ENCODE data around the gene NABP1.
A peak's percentile ranks its signal among the peaks of the same experiment; 100 is the strongest.

The NABP1 gene

GRCh38 chr2:191670076-191670475 is 7.9 kb upstream of the NABP1 start:
- H3K4me3 ChIP-seq (ENCODE audit: low read depth in 1 of 2, low read length in 1 of 2): no peak overlapping the region
- no peaks in the 10 kb centered on the region for H3K9me3 ChIP-seq
- peaks cover 9 to 22% of the 10 kb centered on the region in 2 experiments for H3K4me1 ChIP-seq (ENCODE audit: control insufficient read depth in 1 of 2, insufficient read depth in 1 of 2, low read depth in 1 of 2, low read length in 1 of 2)
- H3K27me3 ChIP-seq: no peaks in the 10 kb centered on the region
- no peak for TF ChIP-seq CTCF (IDR thresholded peaks at IDR 0.05)
- no peak overlapping the region for H3K27ac ChIP-seq
- H3K36me3 ChIP-seq: no peaks in the 10 kb centered on the region

- H3K27me3 ChIP-seq: no peaks in the 10 kb centered on the region
- peaks cover 16 to 28% of the 10 kb centered on the region in 2 experiments for H3K4me1 ChIP-seq (ENCODE audit: control insufficient read depth in 1 of 2, insufficient read depth in 1 of 2, low read depth in 1 of 2, low read length in 1 of 2)
- H3K4me3 ChIP-seq (ENCODE audit: low read depth in 1 of 2, low read length in 1 of 2): no peak overlapping the region
- H3K27ac ChIP-seq: no peak overlapping the region
- H3K36me3 ChIP-seq: no peaks in the 10 kb centered on the region
- H3K9me3 ChIP-seq: no peaks in the 10 kb centered on the region
- TF ChIP-seq CTCF (IDR thresholded peaks at IDR 0.05): no peak
Measured at GRCh38 chr2:191670787-191671186, 7.1 kb upstream of the NABP1 start.

GRCh38 chr2:191675807-191676721 is 1.9 kb upstream of the NABP1 start:
- Histone ChIP-seq H3K4me3 (ENCODE audit: low read depth in 1 of 2, low read length in 1 of 2) (peak overlapping the region; percentile 89 to 95), H3K36me3 (no peaks in the 10 kb centered on the region), H3K4me1 (ENCODE audit: control insufficient read depth in 1 of 2, insufficient read depth in 1 of 2, low read depth in 1 of 2, low read length in 1 of 2) (peaks cover 37 to 56% of the 10 kb centered on the region in 2 experiments), H3K27me3 (no peaks in the 10 kb centered on the region), H3K27ac (peak overlapping the region; percentile 99), H3K9me3 (no peaks in the 10 kb centered on the region)
- TF ChIP-seq CTCF (IDR thresholded peaks at IDR 0.05): no peak

GRCh38 chr2:191676790-191677645 is 918 bp upstream of the NABP1 start:
- H3K27ac ChIP-seq: peak overlapping the region; percentile 99
- TF ChIP-seq CTCF (IDR thresholded peaks at IDR 0.05): no peak
- peaks cover 9% of the 10 kb centered on the region for H3K36me3 ChIP-seq
- H3K4me3 ChIP-seq (ENCODE audit: low read depth in 1 of 2, low read length in 1 of 2): peak overlapping the region; percentile 89 to 95
- no peaks in the 10 kb centered on the region for H3K9me3 ChIP-seq
- peaks cover 47 to 65% of the 10 kb centered on the region in 2 experiments for H3K4me1 ChIP-seq (ENCODE audit: control insufficient read depth in 1 of 2, insufficient read depth in 1 of 2, low read depth in 1 of 2, low read length in 1 of 2)
- H3K27me3 ChIP-seq: no peaks in the 10 kb centered on the region

- no peaks in the 10 kb centered on the region for H3K27me3 ChIP-seq
- H3K4me1 ChIP-seq (ENCODE audit: control insufficient read depth in 1 of 2, insufficient read depth in 1 of 2, low read depth in 1 of 2, low read length in 1 of 2): peaks cover 61 to 80% of the 10 kb centered on the region in 2 experiments
- no peak for TF ChIP-seq CTCF (IDR thresholded peaks at IDR 0.05)
- H3K4me3 ChIP-seq (ENCODE audit: low read depth in 1 of 2, low read length in 1 of 2): peak overlapping the region; percentile 89 to 95
- peaks cover 25% of the 10 kb centered on the region for H3K36me3 ChIP-seq
- H3K9me3 ChIP-seq: no peaks in the 10 kb centered on the region
- H3K27ac ChIP-seq: peak overlapping the region; percentile 99
Measured at GRCh38 chr2:191678437-191679100, 633 bp downstream of the NABP1 start.

Measured in neutrophil (primary cell).